Putamen (tissue), 1 donor: Measurements from ENCODE around the gene VPS13D.

Experiments
- DNase-seq: peaks from one replicate; pipeline ENCODE4 v3.0.0-alpha.2; 2016; ENCODE audit warnings: low spot score

Gene VPS13D

GRCh38 chr1:12539705-12540579 is 310.1 kb downstream of the VPS13D start:
- DNase-seq: no peak

DNA sequence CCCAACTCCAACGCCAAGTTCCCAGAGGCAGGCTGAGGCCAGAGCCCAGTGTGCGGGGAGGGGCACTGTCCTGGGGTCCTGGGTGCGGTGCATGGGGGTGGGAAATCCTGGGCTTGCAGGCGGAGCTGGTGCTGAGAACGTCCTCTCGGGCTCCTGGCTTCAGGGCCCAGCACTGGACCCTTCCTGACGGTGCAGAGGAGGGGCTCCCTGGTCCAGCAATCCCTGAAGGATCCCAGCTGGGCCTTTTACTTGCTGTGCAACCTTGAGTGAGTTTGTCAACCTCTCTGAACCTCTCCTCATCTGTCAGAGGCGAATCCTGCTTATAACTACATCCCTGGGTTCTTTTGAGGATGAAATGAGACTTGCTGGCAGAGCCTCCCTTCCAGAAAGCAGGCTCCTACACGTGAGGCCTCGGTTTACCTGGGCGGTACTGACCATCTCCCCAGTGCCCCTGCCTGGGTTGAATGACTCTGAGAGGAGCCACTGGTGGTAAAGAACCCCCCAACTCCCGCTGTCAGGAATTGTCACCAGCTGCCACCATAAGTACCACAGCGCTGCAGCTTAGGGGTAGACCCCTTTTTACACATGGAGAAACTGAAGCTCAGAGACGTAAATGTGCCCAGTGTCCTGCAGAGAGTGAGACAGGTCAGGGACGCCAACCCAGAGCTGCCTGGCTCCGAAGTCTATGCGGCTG is 310.9 kb downstream of the VPS13D start:
- DNase-seq: no peak

- no peak for DNase-seq
Observed at GRCh38 chr1:12541274-12542137, 311.7 kb downstream of the VPS13D start.

- DNase-seq: no peak
Observed at GRCh38 chr1:12542138-12542465, 312.3 kb downstream of the VPS13D start.

- no peak for DNase-seq
Observed at GRCh38 chr1:12542616-12543592, 313.1 kb downstream of the VPS13D start.

DNA sequence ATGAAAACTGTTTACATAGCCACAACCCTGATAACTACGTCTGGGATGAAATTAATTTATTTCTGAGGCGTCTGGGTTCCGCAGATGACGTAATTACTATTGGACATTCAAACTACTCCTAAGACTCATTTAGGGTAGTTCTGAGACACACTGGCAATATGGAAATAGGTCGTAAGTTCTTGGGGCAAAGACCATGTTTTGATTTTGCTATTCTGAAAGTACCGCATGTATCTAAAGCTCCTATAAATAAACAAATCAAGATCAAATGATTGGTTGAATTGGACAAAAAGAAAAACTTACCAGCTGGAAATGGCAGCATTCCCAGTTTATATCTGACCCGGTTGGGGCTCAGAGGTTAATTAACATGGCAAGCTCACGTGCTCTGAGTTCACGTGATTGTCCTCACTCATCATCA is 313.9 kb downstream of the VPS13D start:
- no peak for DNase-seq

- DNase-seq: no peak
Observed at GRCh38 chr1:12544357-12544756, 314.5 kb downstream of the VPS13D start.

DNA sequence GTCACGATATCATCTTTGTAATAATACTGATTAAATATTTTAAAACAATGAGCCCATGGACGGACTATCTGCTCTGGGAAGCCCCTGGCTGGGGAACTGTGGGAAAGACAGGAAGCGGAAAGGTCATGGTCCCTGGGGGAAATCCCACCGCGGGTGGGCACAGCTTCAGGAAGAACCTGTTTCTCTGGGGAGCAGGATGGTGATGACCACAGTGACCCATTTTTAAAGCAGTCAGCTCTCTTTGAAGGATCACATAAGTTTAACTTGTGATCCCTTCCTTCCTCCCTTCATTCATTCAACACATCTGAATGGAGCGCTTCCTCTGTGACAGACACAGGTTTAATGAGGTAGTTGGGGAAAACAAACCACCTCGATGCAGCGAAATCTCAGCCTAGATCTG is 315.2 kb downstream of the VPS13D start:
- DNase-seq: no peak

GRCh38 chr1:12546771-12547585 is 317.1 kb downstream of the VPS13D start:
- DNase-seq: no peak

DNA sequence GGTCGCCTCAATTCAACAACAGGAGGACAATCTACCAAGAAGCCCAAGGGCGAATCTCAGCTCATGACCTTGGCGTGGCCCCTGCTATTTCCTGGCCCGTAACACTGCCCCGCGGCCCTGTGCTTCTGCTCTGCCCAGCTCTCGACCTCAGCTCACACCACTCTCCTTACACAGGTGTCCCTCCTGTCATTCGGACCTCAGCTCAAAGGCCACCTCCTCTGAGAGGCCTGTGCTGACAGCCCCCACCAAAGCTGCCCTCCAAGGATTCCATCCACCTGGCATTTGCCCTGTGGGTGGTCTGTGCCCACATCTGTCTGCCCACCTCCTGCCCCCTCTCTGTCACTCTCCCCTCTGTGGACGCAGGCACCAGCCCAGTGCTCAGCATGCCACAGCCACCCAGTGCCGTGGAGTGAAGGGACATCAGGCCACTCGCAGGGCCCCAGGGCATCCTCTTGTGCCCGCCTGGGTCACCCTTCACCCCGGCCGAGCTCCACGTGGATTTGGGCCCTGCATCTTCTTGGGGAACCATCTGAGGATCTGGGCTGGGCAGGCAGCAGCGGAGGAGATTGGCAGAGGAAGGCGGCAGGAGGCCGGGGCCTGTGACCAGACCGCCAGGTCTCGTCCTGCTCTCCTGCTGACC is 317.9 kb downstream of the VPS13D start:
- DNase-seq: no peak

GRCh38 chr1:12548279-12548972 is 318.6 kb downstream of the VPS13D start:
- DNase-seq: no peak

DNA sequence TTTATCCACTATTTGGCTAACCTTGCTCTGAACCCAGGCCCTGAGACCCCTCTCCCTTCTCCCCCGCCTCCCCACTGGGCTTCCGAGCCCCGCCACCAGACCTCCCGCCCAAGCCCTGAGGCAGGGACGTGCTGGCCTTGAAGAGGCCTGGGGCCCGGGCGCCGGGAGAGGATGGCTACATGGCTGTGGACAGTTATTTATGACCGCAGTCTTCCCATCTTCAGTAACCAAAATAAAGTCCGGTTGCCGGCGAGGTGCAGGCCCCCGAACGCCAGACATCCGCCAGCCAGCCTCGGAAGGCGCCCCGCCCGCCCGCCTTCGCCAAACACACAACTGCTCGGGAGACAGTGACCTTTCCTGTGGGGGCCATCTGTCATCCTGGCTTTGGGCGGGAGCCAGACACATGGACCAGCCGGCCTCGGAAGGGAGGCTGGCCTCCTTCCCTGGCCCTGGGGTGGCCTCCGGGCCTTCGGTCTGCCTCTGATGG is 319.2 kb downstream of the VPS13D start:
- DNase-seq: no peak

GRCh38 chr1:12549460-12550349 is 319.9 kb downstream of the VPS13D start:
- DNase-seq: no peak

GRCh38 chr1:12551584-12551983 is 321.8 kb downstream of the VPS13D start:
- DNase-seq: no peak

DNA sequence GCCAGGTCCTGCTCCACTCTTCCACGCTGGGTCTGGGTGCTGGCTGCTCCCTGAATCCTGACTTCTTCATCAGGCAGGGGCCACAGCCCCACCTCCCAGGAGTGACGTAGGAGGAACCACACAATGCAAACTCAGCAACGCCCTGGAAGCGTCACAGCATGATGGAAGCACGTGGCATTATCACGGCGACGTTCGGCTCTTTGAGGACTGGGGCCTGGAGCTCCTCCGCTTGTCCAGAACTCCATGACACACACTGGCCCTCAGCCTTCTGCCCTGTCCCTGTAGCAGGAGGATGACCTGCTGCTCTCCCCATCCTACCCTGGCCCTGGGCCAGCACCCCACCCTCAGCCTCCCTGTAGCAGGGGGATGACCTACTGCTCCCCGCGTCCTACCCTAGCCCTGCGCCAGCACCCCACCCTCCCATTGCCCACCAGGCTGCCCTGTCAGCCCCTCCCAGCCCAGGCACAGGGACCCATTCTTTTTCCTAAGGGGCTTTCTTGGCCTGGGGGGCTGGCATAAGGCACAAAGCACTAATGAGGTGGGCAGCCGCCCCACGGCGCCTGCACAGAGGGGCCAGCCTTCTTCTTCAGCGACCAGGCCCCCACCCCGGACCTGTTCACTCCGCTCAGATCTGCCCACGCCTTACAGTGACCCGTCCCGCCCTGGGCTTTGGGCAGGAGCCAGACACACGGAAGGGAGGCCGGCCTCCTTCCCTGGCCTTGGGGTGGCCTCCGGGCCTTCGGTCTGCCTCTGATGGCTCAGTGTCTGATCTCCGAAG is 322.5 kb downstream of the VPS13D start:
- DNase-seq: no peak

GRCh38 chr1:12552951-12553921 is 323.4 kb downstream of the VPS13D start:
- DNase-seq: no peak
